ENCODE measurements around the gene PTPRK. TPM values are rescaled to one million over a fixed set of nuclear protein-coding genes. Genes with fewer than 3 reads are reported as not detected.

The PTPRK gene
- total and polyA plus RNA-seq, 2 experiments from 2014 or later: 26.9 to 56.4 TPM

GRCh38 chr6:128388380-128388779 is 132.0 kb downstream of the PTPRK start (continued):
- TF ChIP-seq EZH2 (IDR thresholded peaks at IDR 0.05; ENCODE audit: low read depth, unreplicated experiment) (no peak), CREB1 (CRISPR knock-in tag; IDR thresholded peaks at IDR 0.05; ENCODE audit: low read depth) (no peak), POLR2AphosphoS5 (IDR thresholded peaks at IDR 0.05; ENCODE audit: low read depth) (no peak), NANOG (IDR thresholded peaks at IDR 0.05; ENCODE audit: borderline replicate concordance) (no peak), EZH2phosphoT487 (IDR thresholded peaks at IDR 0.05; ENCODE audit: unreplicated experiment) (no peak), ZNF114 (CRISPR knock-in tag; IDR thresholded peaks at IDR 0.05) (no peak), ZNF331 (CRISPR knock-in tag; IDR thresholded peaks at IDR 0.05; ENCODE audit: low read depth) (no peak), CTCF (conservative IDR thresholded peaks at IDR 0.05; ENCODE audit: low read depth in 2 of 2) (no peak), JUNB (IDR thresholded peaks at IDR 0.05; ENCODE audit: unreplicated experiment) (no peak)

GRCh38 chr6:128380891-128381290 is 139.5 kb downstream of the PTPRK start:
- ATAC-seq: no peak
- TF ChIP-seq ETS1 (IDR thresholded peaks at IDR 0.05): no peak
- TF ChIP-seq EZH2phosphoT487 (IDR thresholded peaks at IDR 0.05; ENCODE audit: unreplicated experiment): no peak
- TF ChIP-seq ZNF462 (CRISPR knock-in tag; IDR thresholded peaks at IDR 0.05): no peak
- no peak for TF ChIP-seq CTCF (conservative IDR thresholded peaks at IDR 0.05; ENCODE audit: low read depth in 2 of 2)

More at GRCh38 chr6:128380891-128381290, 139.5 kb downstream of the PTPRK start:
- Histone ChIP-seq H4K20me1 (replicated peaks; ENCODE audit: insufficient read depth) (no peaks in the 10 kb centered on the region; the same call in 1 of the 2 replicates), H3K79me2 (replicated peaks; ENCODE audit: insufficient read depth) (peaks cover 6% of the 10 kb centered on the region; the same call in 1 of the 2 replicates), H3K4me2 (no peak overlapping the region), H3K9me2 (ENCODE audit: insufficient read depth) (no peaks in the 10 kb centered on the region), H3K36me3 (ENCODE audit: insufficient read depth) (peaks cover 16% of the 10 kb centered on the region), H3K4me1 (ENCODE audit: insufficient read depth) (no peaks in the 10 kb centered on the region), H3K27ac (ENCODE audit: low read depth) (no peak overlapping the region), H2AFZ (no peak overlapping the region), H3K4me3 (no peak overlapping the region), H3F3A (replicated peaks; ENCODE audit: low read depth) (no peaks in the 10 kb centered on the region), H3K27me3 (ENCODE audit: insufficient read depth) (no peaks in the 10 kb centered on the region)
- Mint-ChIP-seq H3K9me3 (peaks cover 18% of the 10 kb centered on the region), H3K4me3 (no peak overlapping the region), H3K27ac (no peak overlapping the region), H3K27me3 (ENCODE audit: insufficient read depth, low read depth, poor library complexity) (peaks cover 6% of the 10 kb centered on the region), H3K36me3 (ENCODE audit: low read depth) (peaks cover 27% of the 10 kb centered on the region), H3K4me1 (no peaks in the 10 kb centered on the region)
- no peak for DNase-seq (ENCODE audit: low spot score)
